ENCODE data around the gene SLIT1.

GRCh38 chr10:97153270-97153850 is 32.4 kb downstream of the SLIT1 start:
- TF ChIP-seq CTCF (IDR thresholded peaks at IDR 0.05) (no peak), POLR2A (IDR thresholded peaks at IDR 0.05) (no peak)
